Lower leg skin (tissue), 4 donors: ENCODE results near the gene CPLX3. TPM values are rescaled to one million over a fixed set of nuclear protein-coding genes. Genes with fewer than 3 reads are reported as not detected.

Experiments used
- DNase-seq, 2 donors: peaks; one replicate each; pipeline ENCODE4 v3.0.0-alpha.2; 2019; ENCODE audit warnings: low spot score in 2 of 2
- H3K4me3 ChIP-seq: fragments of 200-600 bp; sonication (generic); 2 replicates; pipeline ENCODE4 v1.5.1; 2017; ENCODE audit warnings: mild to moderate bottlenecking, low read depth; ENCODE audit not compliant: poor library complexity, severe bottlenecking
- CTCF ChIP-seq, 3 donors: fragments of 450-650 bp; IDR thresholded peaks; one replicate each; pipeline ENCODE4 v1.5.1; 2016; ENCODE audit warnings: antibody characterized with exemption in 3 of 3, mild to moderate bottlenecking in 3 of 3, moderate library complexity in 2 of 3
- POLR2A ChIP-seq, 2 donors: fragments of 450-650 bp; IDR thresholded peaks; one replicate each; pipeline ENCODE4 v1.6.1; 2016 to 2017; ENCODE audit warnings: antibody characterized with exemption in 2 of 2, mild to moderate bottlenecking in 1 of 2, moderate library complexity in 1 of 2
- WGBS, 2 donors: methylation state at CpG; one replicate each; pipeline ENCODE4 v1.1.5; 2018; 5-methylcytosine and 5-hydroxymethylcytosine counted together
- intact Hi-C: fragments of 100-400 bp; cut with DNase I; formaldehyde crosslinking; loops from one replicate; pipeline ENCODE4 v1.15.0; 2023; ENCODE audit warnings: low total_unique reads
- microRNA-seq, 2 donors: library from miRNA; unstranded; fragments of <30 nt; microRNA quantifications; one replicate each; pipeline ENCODE4, GENCODE V29; 2016; ENCODE audit warnings: borderline replicate concordance in 2 of 2, borderline number of aligned reads in 1 of 2
- total RNA-seq, 4 donors: library from RNA; depleted of rRNA; stranded (reverse); fragments of >200 nt; gene quantifications; one replicate each; pipeline ENCODE4 v1.1.0, GENCODE V29; 2016

The CPLX3 gene
- total RNA-seq, 4 donors from 2014 or later: 0.17 to 0.84 (median 0.28) TPM

GRCh38 chr15:74878273-74878672 lies 51.8 kb downstream of the CPLX3 start:
- no peak for TF ChIP-seq POLR2A (IDR thresholded peaks at IDR 0.05)
- no peak for TF ChIP-seq CTCF (IDR thresholded peaks at IDR 0.05)
- intact Hi-C loops: no loop called here
- 68 to 77% methylated on average over 4 of the region's 4 CpGs for WGBS, 2 donors
- no peak overlapping the region for H3K4me3 ChIP-seq
- no peak for DNase-seq

Small RNAs within 50 kb of the gene (microRNA-seq; reads per million reads assigned to microRNA genes)
- 0 reads per million in 2 donors for gene MIR4513
- gene MIR6882: 0.57 to 2.0 reads per million in 2 donors

Other genes with a start within 250 kb of the CPLX3 start
- 100 to 1,000 TPM in 2 of 4 donors, 10 to 100 TPM in 2; 96.7 to 230 (median 117) TPM for gene CLK3, start 210.8 kb upstream of the CPLX3 start, total RNA-seq
- gene EDC3, start 130.6 kb upstream of the CPLX3 start, total RNA-seq: 10 to 100 TPM; 11.2 to 33.6 (median 17.6) TPM
- gene CYP1A1, start 101.1 kb upstream of the CPLX3 start, total RNA-seq: 1 to 10 TPM; 3.0 to 6.8 (median 3.6) TPM
- gene CYP1A2, start 77.8 kb upstream of the CPLX3 start, total RNA-seq: not detected
- 10 to 100 TPM; 37.6 to 47.3 (median 45.4) TPM for gene CSK, start 44.5 kb upstream of the CPLX3 start, total RNA-seq
- gene LMAN1L, start 13.8 kb upstream of the CPLX3 start, total RNA-seq: 1 to 10 TPM in 1 of 4 donors, under 1 TPM in 1, not detected in 2; 0.29 to 1.3 TPM
- gene ULK3, start 16.5 kb downstream of the CPLX3 start, total RNA-seq: 100 to 1,000 TPM; 108 to 189 (median 123) TPM
- gene SCAMP2, start 46.7 kb downstream of the CPLX3 start, total RNA-seq: 100 to 1,000 TPM in 3 of 4 donors, 10 to 100 TPM in 1; 97.2 to 134 (median 107) TPM
- gene MPI, start 63.4 kb downstream of the CPLX3 start, total RNA-seq: 10 to 100 TPM; 27.6 to 73.1 (median 32.5) TPM
- 10 to 100 TPM; 60.3 to 72.6 (median 67.5) TPM for gene FAM219B, start 80.2 kb downstream of the CPLX3 start, total RNA-seq
- 100 to 1,000 TPM; 109 to 175 (median 137) TPM for gene COX5A, start 111.4 kb downstream of the CPLX3 start, total RNA-seq
- 10 to 100 TPM in 1 of 4 donors, 1 to 10 TPM in 3; 5.4 to 10.6 (median 8.4) TPM for gene RPP25, start 130.1 kb downstream of the CPLX3 start, total RNA-seq
- 1 to 10 TPM in 3 of 4 donors, under 1 TPM in 1; 0.46 to 5.4 (median 1.2) TPM for gene SCAMP5, start 168.9 kb downstream of the CPLX3 start, total RNA-seq
- gene PPCDC, start 197.0 kb downstream of the CPLX3 start, total RNA-seq: 10 to 100 TPM; 14.4 to 21.4 (median 17.5) TPM